Activated naive CD4-positive, alpha-beta T cell treated with anti-CD3 and anti-CD28 coated beads for 36 hours (primary cell): ENCODE results near the gene KCNC4. TPM values are rescaled to one million over a fixed set of nuclear protein-coding genes. Genes with fewer than 3 reads are reported as not detected.

ENCODE experiments used
- CTCF ChIA-PET: fragments of 350-600 bp; sonication (Branson Sonifier 250); formaldehyde crosslinking; loops from one replicate; lab custom pipeline; 2021; ENCODE audit warnings: antibody characterized with exemption; lab: Charles Lee
- DNase-seq: peaks from one replicate; pipeline ENCODE4 v3.0.0-alpha.2; 2020
- H3K27ac Mint-ChIP-seq: one replicate; pipeline ENCODE4 v1.8.0; 2021; ENCODE audit warnings: mild to moderate bottlenecking, mixed read lengths
- H3K27me3 Mint-ChIP-seq: one replicate; pipeline ENCODE4 v1.8.0; 2021; ENCODE audit warnings: low read depth, mixed read lengths
- H3K36me3 Mint-ChIP-seq: one replicate; pipeline ENCODE4 v1.8.0; 2021; ENCODE audit warnings: low read depth, mixed read lengths
- H3K4me1 Mint-ChIP-seq: one replicate; pipeline ENCODE4 v1.8.0; 2021; ENCODE audit warnings: low read depth, mixed read lengths
- H3K4me3 Mint-ChIP-seq: one replicate; pipeline ENCODE4 v1.8.0; 2021; ENCODE audit warnings: mild to moderate bottlenecking, moderate library complexity, mixed read lengths
- H3K9me3 Mint-ChIP-seq: one replicate; pipeline ENCODE4 v1.8.0; 2021; ENCODE audit warnings: mixed read lengths
- intact Hi-C: fragments of 100-400 bp; cut with micrococcal nuclease; formaldehyde crosslinking; loops from one replicate; pipeline ENCODE4 v1.15.1; 2023
- total RNA-seq, 2 experiments: library from RNA; stranded (reverse); gene quantifications; one replicate each; pipeline ENCODE4 v1.2.3, GENCODE V29; 2021

The KCNC4 gene
- total RNA-seq, 2 experiments from 2014 or later = 9.7 TPM

- no peak for DNase-seq
- Mint-ChIP-seq H3K4me3 (no peak overlapping the region), H3K27me3 (no peaks in the 10 kb centered on the region), H3K36me3 (no peaks in the 10 kb centered on the region), H3K27ac (no peak overlapping the region), H3K9me3 (no peaks in the 10 kb centered on the region), H3K4me1 (no peaks in the 10 kb centered on the region)
- CTCF ChIA-PET = interaction anchor here (0.8 kb wide), 1 partner anchor 355 kb away, joined by 3 read pairs; no protein-coding TSS in a partner anchor
- intact Hi-C loops = no loop called here
Observed at GRCh38 chr1:110173466-110174105, 36.5 kb upstream of the KCNC4 start.

GRCh38 chr1:110174961-110175360 is 35.2 kb upstream of the KCNC4 start:
- Mint-ChIP-seq H3K27me3 (no peaks in the 10 kb centered on the region), H3K27ac (no peak overlapping the region), H3K9me3 (no peaks in the 10 kb centered on the region), H3K4me3 (no peak overlapping the region), H3K36me3 (no peaks in the 10 kb centered on the region), H3K4me1 (no peaks in the 10 kb centered on the region)
- no peak for DNase-seq
- intact Hi-C loops = no loop called here
- CTCF ChIA-PET = interaction anchor here (0.6 kb wide), 1 partner anchor 12 kb away, joined by 3 read pairs; no protein-coding TSS in a partner anchor

GRCh38 chr1:110176299-110176956 is 33.7 kb upstream of the KCNC4 start:
- Mint-ChIP-seq H3K27ac (no peak overlapping the region), H3K4me1 (no peaks in the 10 kb centered on the region), H3K4me3 (no peak overlapping the region), H3K36me3 (no peaks in the 10 kb centered on the region), H3K9me3 (no peaks in the 10 kb centered on the region), H3K27me3 (no peaks in the 10 kb centered on the region)
- CTCF ChIA-PET = interaction anchor here (1.1 kb wide), 1 partner anchor 60 kb away, joined by 3 read pairs; no protein-coding TSS in a partner anchor
- DNase-seq = no peak
- intact Hi-C loops = no loop called here

- no peak overlapping the region for H3K27ac Mint-ChIP-seq
- no peak for DNase-seq
- H3K4me1 Mint-ChIP-seq = no peaks in the 10 kb centered on the region
- no peaks in the 10 kb centered on the region for H3K36me3 Mint-ChIP-seq
- no peaks in the 10 kb centered on the region for H3K27me3 Mint-ChIP-seq
- CTCF ChIA-PET = no interaction called here
- intact Hi-C loops = no loop called here
- no peaks in the 10 kb centered on the region for H3K9me3 Mint-ChIP-seq
- H3K4me3 Mint-ChIP-seq = no peak overlapping the region
Observed at GRCh38 chr1:110177775-110178174, 32.3 kb upstream of the KCNC4 start.

- no peak for DNase-seq
- no peaks in the 10 kb centered on the region for H3K36me3 Mint-ChIP-seq
- H3K27ac Mint-ChIP-seq = no peak overlapping the region
- H3K27me3 Mint-ChIP-seq = peaks cover 3% of the 10 kb centered on the region
- intact Hi-C loops = no loop called here
- H3K9me3 Mint-ChIP-seq = no peaks in the 10 kb centered on the region
- CTCF ChIA-PET = interaction anchor here (0.7 to 1.5 kb wide), 2 partner anchors 13 to 122 kb away, joined by 3 to 5 read pairs; no protein-coding TSS in a partner anchor
- no peak overlapping the region for H3K4me3 Mint-ChIP-seq
- H3K4me1 Mint-ChIP-seq = no peaks in the 10 kb centered on the region
Observed at GRCh38 chr1:110183642-110184167, 26.4 kb upstream of the KCNC4 start.

GRCh38 chr1:110184446-110184845 is 25.7 kb upstream of the KCNC4 start:
- H3K9me3 Mint-ChIP-seq = no peaks in the 10 kb centered on the region
- H3K4me1 Mint-ChIP-seq = no peaks in the 10 kb centered on the region
- CTCF ChIA-PET = interaction anchor here (0.7 to 1.0 kb wide), 2 partner anchors 12 to 122 kb away, joined by 3 read pairs; no protein-coding TSS in a partner anchor
- no peak overlapping the region for H3K27ac Mint-ChIP-seq
- H3K27me3 Mint-ChIP-seq = peaks cover 3% of the 10 kb centered on the region
- intact Hi-C loops = no loop called here
- no peak overlapping the region for H3K4me3 Mint-ChIP-seq
- DNase-seq = no peak
- H3K36me3 Mint-ChIP-seq = no peaks in the 10 kb centered on the region

GRCh38 chr1:110185181-110185580 is 24.9 kb upstream of the KCNC4 start:
- Mint-ChIP-seq H3K36me3 (no peaks in the 10 kb centered on the region), H3K9me3 (no peaks in the 10 kb centered on the region), H3K27ac (no peak overlapping the region), H3K27me3 (peaks cover 3% of the 10 kb centered on the region), H3K4me1 (no peaks in the 10 kb centered on the region), H3K4me3 (no peak overlapping the region)
- CTCF ChIA-PET = interaction anchor here (1.0 kb wide), 1 partner anchor 12 kb away, joined by 3 read pairs; no protein-coding TSS in a partner anchor
- intact Hi-C loops = no loop called here
- no peak for DNase-seq

- H3K4me3 Mint-ChIP-seq = no peak overlapping the region
- no peak for DNase-seq
- CTCF ChIA-PET = interaction anchor here (1.4 to 2.4 kb wide), 3 partner anchors 10 to 133 kb away, joined by 3 to 6 read pairs (median 5); no protein-coding TSS in a partner anchor
- H3K27ac Mint-ChIP-seq = no peak overlapping the region
- H3K36me3 Mint-ChIP-seq = no peaks in the 10 kb centered on the region
- intact Hi-C loops = no loop called here
- peaks cover 3% of the 10 kb centered on the region for H3K27me3 Mint-ChIP-seq
- peaks cover 4% of the 10 kb centered on the region for H3K4me1 Mint-ChIP-seq
- H3K9me3 Mint-ChIP-seq = no peaks in the 10 kb centered on the region
Observed at GRCh38 chr1:110186558-110186957, 23.6 kb upstream of the KCNC4 start.

- no peak overlapping the region for H3K27ac Mint-ChIP-seq
- peaks cover 3% of the 10 kb centered on the region for H3K27me3 Mint-ChIP-seq
- H3K4me3 Mint-ChIP-seq = no peak overlapping the region
- intact Hi-C loops = no loop called here
- H3K36me3 Mint-ChIP-seq = no peaks in the 10 kb centered on the region
- CTCF ChIA-PET = interaction anchor here (1.4 to 2.4 kb wide), 4 partner anchors 10 to 134 kb away, joined by 3 to 6 read pairs (median 6); no protein-coding TSS in a partner anchor
- H3K9me3 Mint-ChIP-seq = no peaks in the 10 kb centered on the region
- no peak for DNase-seq
- H3K4me1 Mint-ChIP-seq = peaks cover 4% of the 10 kb centered on the region
Observed at GRCh38 chr1:110187139-110187890, 22.8 kb upstream of the KCNC4 start.

GRCh38 chr1:110188035-110188618 is 22.0 kb upstream of the KCNC4 start:
- intact Hi-C loops = no loop called here
- Mint-ChIP-seq H3K36me3 (no peaks in the 10 kb centered on the region), H3K9me3 (no peaks in the 10 kb centered on the region), H3K4me3 (no peak overlapping the region), H3K27ac (no peak overlapping the region), H3K4me1 (peaks cover 4% of the 10 kb centered on the region), H3K27me3 (peaks cover 3% of the 10 kb centered on the region)
- CTCF ChIA-PET = interaction anchor here (1.4 to 2.4 kb wide), 3 partner anchors 9 to 124 kb away, joined by 5 to 6 read pairs (median 6); no protein-coding TSS in a partner anchor
- no peak for DNase-seq

- intact Hi-C loops = no loop called here
- peaks cover 3% of the 10 kb centered on the region for H3K27me3 Mint-ChIP-seq
- no peak overlapping the region for H3K4me3 Mint-ChIP-seq
- no peak overlapping the region for H3K27ac Mint-ChIP-seq
- CTCF ChIA-PET = no interaction called here
- peaks cover 4% of the 10 kb centered on the region for H3K4me1 Mint-ChIP-seq
- no peak for DNase-seq
- no peaks in the 10 kb centered on the region for H3K36me3 Mint-ChIP-seq
- no peaks in the 10 kb centered on the region for H3K9me3 Mint-ChIP-seq
Observed at GRCh38 chr1:110189181-110189580, 20.9 kb upstream of the KCNC4 start.
